Stimulated activated CD4-positive, alpha-beta T cell treated with anti-CD3 and anti-CD28 coated beads, TNF-alpha, amount 100 ng/mL, for 24 hours (primary cell): ENCODE measurements around the gene KLK8.

ENCODE experiments used
- DNase-seq, 3 experiments: peaks; one replicate each; pipeline ENCODE4 v3.0.0-alpha.2; 2020; ENCODE audit warnings: low read depth in 3 of 3

Gene KLK8

DNA sequence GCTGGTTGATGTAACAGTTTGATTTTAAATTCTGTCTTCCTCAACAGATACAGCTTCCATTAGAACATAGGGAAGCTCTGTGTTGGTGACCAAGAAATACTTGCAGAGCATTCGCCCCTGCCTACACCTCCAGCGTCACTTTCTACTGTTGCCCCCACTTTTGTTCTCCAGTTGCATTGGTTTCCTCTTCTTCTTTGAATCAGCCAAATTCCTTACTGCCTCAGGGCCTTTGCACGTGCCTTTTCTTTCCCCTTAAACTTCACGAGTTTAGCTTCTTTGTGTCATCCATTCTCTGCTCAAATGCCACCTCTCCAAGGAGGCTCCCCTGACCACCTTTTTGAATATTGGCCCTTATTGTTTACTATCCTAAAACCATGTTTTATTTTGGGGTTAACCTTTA lies 54.3 kb downstream of the KLK8 start:
- DNase-seq: no peak
